Measurements from ENCODE around the gene WSCD2.

Gene WSCD2

GRCh38 chr12:108128221-108129016, 669 bp upstream of the WSCD2 start:
- DNase-seq = no peak

GRCh38 chr12:108131035-108131434, 1.9 kb downstream of the WSCD2 start:
- no peak for DNase-seq

GRCh38 chr12:108131657-108132126, 2.6 kb downstream of the WSCD2 start:
- DNase-seq = no peak

- DNase-seq = no peak
Observed at GRCh38 chr12:108133482-108133881, 4.4 kb downstream of the WSCD2 start.

- DNase-seq = no peak
Observed at GRCh38 chr12:108134744-108135143, 5.7 kb downstream of the WSCD2 start.

- DNase-seq = no peak
Observed at GRCh38 chr12:108135627-108136026, 6.5 kb downstream of the WSCD2 start.

GRCh38 chr12:108136697-108137096, 7.6 kb downstream of the WSCD2 start:
- DNase-seq = no peak

GRCh38 chr12:108139454-108139853, 10.4 kb downstream of the WSCD2 start:
- DNase-seq = no peak

- no peak for DNase-seq
Observed at GRCh38 chr12:108140501-108140900, 11.4 kb downstream of the WSCD2 start.

GRCh38 chr12:108141600-108142130, 12.6 kb downstream of the WSCD2 start:
- DNase-seq = no peak

- no peak for DNase-seq
Observed at GRCh38 chr12:108143144-108143543, 14.1 kb downstream of the WSCD2 start.

- no peak for DNase-seq
Observed at GRCh38 chr12:108144080-108144479, 15.0 kb downstream of the WSCD2 start.

- DNase-seq = no peak
Observed at GRCh38 chr12:108145011-108145410, 15.9 kb downstream of the WSCD2 start.

- no peak for DNase-seq
Observed at GRCh38 chr12:108146035-108146893, 17.2 kb downstream of the WSCD2 start.

- DNase-seq = no peak
Observed at GRCh38 chr12:108147279-108147678, 18.2 kb downstream of the WSCD2 start.

GRCh38 chr12:108148521-108149074, 19.5 kb downstream of the WSCD2 start:
- DNase-seq = no peak

- no peak for DNase-seq
Observed at GRCh38 chr12:108150436-108150835, 21.3 kb downstream of the WSCD2 start.

- DNase-seq = no peak
Observed at GRCh38 chr12:108151533-108152169, 22.6 kb downstream of the WSCD2 start.

- no peak for DNase-seq
Observed at GRCh38 chr12:108152170-108152538, 23.1 kb downstream of the WSCD2 start.

GRCh38 chr12:108156717-108157116, 27.6 kb downstream of the WSCD2 start:
- no peak for DNase-seq

- no peak for DNase-seq
Observed at GRCh38 chr12:108157870-108158459, 28.9 kb downstream of the WSCD2 start.

GRCh38 chr12:108162207-108162606, 33.1 kb downstream of the WSCD2 start:
- no peak for DNase-seq

All from 8988T (cell line).